Brain microvascular endothelial cell (primary cell): ENCODE data around the gene CPT2.

Source experiments
- DNase-seq: peaks from one replicate; pipeline ENCODE4 v3.0.0-alpha.2; 2020
- H3K27ac ChIP-seq: fragments of 250-450 bp; sonication (Bioruptor Pico); 2 replicates; pipeline ENCODE4 v1.5.1; 2020; ENCODE audit warnings: mild to moderate bottlenecking, moderate library complexity
- H3K27me3 ChIP-seq: fragments of 250-450 bp; sonication (Bioruptor Pico); replicated peaks from 2 replicates; pipeline ENCODE4 v1.5.1; 2020; ENCODE audit warnings: mild to moderate bottlenecking
- H3K36me3 ChIP-seq: fragments of 250-450 bp; sonication (Bioruptor Pico); replicated peaks from 2 replicates; pipeline ENCODE4 v1.5.1; 2020; ENCODE audit warnings: mild to moderate bottlenecking
- H3K4me3 ChIP-seq: 2 replicates; pipeline ENCODE4 v1.5.1; 2011; ENCODE audit warnings: low read depth, mild to moderate bottlenecking, control low read depth, low read length, moderate library complexity
- in situ Hi-C: cut with HindIII; loops from 2 replicates; pipeline ENCODE4 v1.10.0; 2017; ENCODE audit warnings: low sequenced_read_pairs, low pct_ligation_motif_present
- TF ChIP-seq, protein P1 (sequence below): IDR thresholded peaks from 2 replicates; pipeline ENCODE4 v1.5.1; 2011; ENCODE audit warnings: low read depth, mild to moderate bottlenecking, moderate library complexity, low read length, control low read depth, inconsistent platforms; ENCODE audit errors: missing control alignments

Gene CPT2

DNA sequence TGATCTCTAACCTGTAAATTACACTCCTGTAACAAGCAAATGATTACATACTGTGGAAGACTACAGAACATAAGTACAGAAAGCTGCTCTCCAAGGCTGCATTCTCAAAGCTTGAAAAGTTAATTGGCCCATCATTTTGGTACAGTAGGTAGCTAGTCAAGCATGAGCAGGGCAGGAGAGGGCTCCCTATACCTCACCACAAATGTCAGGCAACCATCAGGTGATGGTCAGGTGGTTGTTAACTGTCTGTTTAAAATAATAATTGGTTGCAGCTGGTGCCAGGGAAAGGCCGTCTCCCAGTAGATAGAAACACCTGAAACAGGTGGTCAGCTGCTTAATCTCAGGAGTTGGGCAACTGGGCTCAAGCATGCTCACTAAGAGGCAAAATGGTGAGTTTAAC, 41.1 kb upstream of the CPT2 start:
- DNase-seq, result no peak
- TF ChIP-seq, protein P1, sequence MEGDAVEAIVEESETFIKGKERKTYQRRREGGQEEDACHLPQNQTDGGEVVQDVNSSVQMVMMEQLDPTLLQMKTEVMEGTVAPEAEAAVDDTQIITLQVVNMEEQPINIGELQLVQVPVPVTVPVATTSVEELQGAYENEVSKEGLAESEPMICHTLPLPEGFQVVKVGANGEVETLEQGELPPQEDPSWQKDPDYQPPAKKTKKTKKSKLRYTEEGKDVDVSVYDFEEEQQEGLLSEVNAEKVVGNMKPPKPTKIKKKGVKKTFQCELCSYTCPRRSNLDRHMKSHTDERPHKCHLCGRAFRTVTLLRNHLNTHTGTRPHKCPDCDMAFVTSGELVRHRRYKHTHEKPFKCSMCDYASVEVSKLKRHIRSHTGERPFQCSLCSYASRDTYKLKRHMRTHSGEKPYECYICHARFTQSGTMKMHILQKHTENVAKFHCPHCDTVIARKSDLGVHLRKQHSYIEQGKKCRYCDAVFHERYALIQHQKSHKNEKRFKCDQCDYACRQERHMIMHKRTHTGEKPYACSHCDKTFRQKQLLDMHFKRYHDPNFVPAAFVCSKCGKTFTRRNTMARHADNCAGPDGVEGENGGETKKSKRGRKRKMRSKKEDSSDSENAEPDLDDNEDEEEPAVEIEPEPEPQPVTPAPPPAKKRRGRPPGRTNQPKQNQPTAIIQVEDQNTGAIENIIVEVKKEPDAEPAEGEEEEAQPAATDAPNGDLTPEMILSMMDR, result no peak

GRCh38 chr1:53155945-53156344, 40.7 kb upstream of the CPT2 start:
- Histone ChIP-seq H3K27ac (no peak overlapping the region), H3K4me3 (no peak overlapping the region), H3K27me3 (no peaks in the 10 kb centered on the region), H3K36me3 (no peaks in the 10 kb centered on the region)
- DNase-seq, result no peak
- in situ Hi-C loops, result no loop called here
- TF ChIP-seq, protein P1, result no peak

More for the DNA sequence above, 41.1 kb upstream of the CPT2 start:
- Histone ChIP-seq H3K36me3 (no peaks in the 10 kb centered on the region), H3K27ac (no peak overlapping the region), H3K4me3 (no peak overlapping the region), H3K27me3 (no peaks in the 10 kb centered on the region)
- in situ Hi-C loops, result no loop called here

DNA sequence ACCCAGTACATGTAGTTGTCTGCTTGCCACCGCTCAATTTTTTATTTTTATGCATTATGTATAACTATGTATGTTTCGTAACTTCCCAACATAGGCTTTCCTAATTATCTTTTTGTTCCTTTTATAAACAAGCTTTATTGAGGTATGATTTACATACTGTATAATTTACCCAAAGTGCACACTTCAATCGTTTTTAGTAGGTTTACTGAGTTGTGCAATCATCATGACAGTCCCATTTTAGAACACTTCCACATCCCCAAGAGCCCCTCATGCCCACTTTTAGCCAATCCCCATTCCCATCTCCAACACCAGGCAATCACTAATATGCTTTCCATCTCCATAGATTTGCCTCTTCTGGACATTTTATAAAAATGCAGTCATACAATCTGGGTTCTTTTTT, 39.8 kb upstream of the CPT2 start:
- H3K27me3 ChIP-seq, result no peaks in the 10 kb centered on the region
- in situ Hi-C loops, result no loop called here
- no peak for DNase-seq
- TF ChIP-seq, protein P1, result no peak
- no peak overlapping the region for H3K27ac ChIP-seq
- H3K4me3 ChIP-seq, result no peak overlapping the region
- H3K36me3 ChIP-seq, result no peaks in the 10 kb centered on the region

- Histone ChIP-seq H3K27ac (no peak overlapping the region), H3K27me3 (no peaks in the 10 kb centered on the region), H3K36me3 (no peaks in the 10 kb centered on the region), H3K4me3 (no peak overlapping the region)
- in situ Hi-C loops, result no loop called here
- TF ChIP-seq, protein P1, result no peak
- no peak for DNase-seq
Measured at GRCh38 chr1:53158900-53159299, 37.7 kb upstream of the CPT2 start.

GRCh38 chr1:53160924-53161378, 35.7 kb upstream of the CPT2 start:
- DNase-seq, result no peak
- in situ Hi-C loops, result no loop called here
- H3K27ac ChIP-seq, result no peak overlapping the region
- H3K27me3 ChIP-seq, result no peaks in the 10 kb centered on the region
- H3K36me3 ChIP-seq, result no peaks in the 10 kb centered on the region
- no peak overlapping the region for H3K4me3 ChIP-seq
- TF ChIP-seq, protein P1, result no peak

DNA sequence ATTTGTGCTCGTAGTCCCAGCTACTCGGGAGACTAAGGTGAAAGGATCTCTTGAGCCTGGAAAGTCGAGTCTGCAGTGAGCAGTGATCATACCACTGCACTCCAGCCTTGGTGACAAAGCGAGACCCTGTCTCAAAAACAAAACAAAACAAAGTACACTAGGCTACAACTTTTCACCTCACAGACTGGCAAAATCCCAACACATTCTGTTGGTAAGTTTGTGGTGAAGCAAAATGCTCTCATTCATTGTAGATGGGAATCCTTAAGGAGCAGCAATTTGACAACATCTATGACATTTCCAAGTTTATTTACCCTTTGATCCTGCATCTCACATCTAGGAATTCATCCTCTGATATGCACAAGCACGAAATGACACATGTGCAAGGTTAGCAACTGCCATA, 34.0 kb upstream of the CPT2 start:
- no peak overlapping the region for H3K4me3 ChIP-seq
- H3K36me3 ChIP-seq, result no peaks in the 10 kb centered on the region
- no peak for DNase-seq
- no peaks in the 10 kb centered on the region for H3K27me3 ChIP-seq
- TF ChIP-seq, protein P1, result no peak
- no peak overlapping the region for H3K27ac ChIP-seq
- in situ Hi-C loops, result no loop called here
